RWPE1 (cell line): ENCODE measurements around the gene CRYBA4.

Experiments used
- CTCF ChIA-PET: fragments of 350-600 bp; sonication (Branson Sonifier 250); formaldehyde crosslinking; extraction: SDS; loops from one replicate; lab custom pipeline; 2021; lab: Yijun Ruan, JAX
- POLR2A ChIA-PET: fragments of 400-600 bp; formaldehyde crosslinking; extraction: SDS; loops from one replicate; lab custom pipeline; 2020; ENCODE audit warnings: antibody characterized with exemption; ENCODE audit not compliant: low non-redundant PET; lab: Yijun Ruan, JAX
- DNase-seq: peaks from one replicate; pipeline ENCODE4 v3.0.0; 2012; ENCODE audit warnings: low spot score
- H3K27ac ChIP-seq: fragments of 450-650 bp; 2 replicates; pipeline ENCODE4 v1.5.1; 2017
- CTCF ChIP-seq: fragments of 450-650 bp; conservative IDR thresholded peaks from 2 replicates; pipeline ENCODE4 v1.5.1; 2017; ENCODE audit warnings: low read depth, mild to moderate bottlenecking

The CRYBA4 gene

GRCh38 chr22:26587991-26588613 is 33.7 kb upstream of the CRYBA4 start:
- ChIA-PET POLR2A (no interaction called here), CTCF (no interaction called here)
- no peak overlapping the region for H3K27ac ChIP-seq
- DNase-seq = no peak
- TF ChIP-seq CTCF = no peak

GRCh38 chr22:26588729-26589366 is 32.9 kb upstream of the CRYBA4 start:
- DNase-seq = no peak
- POLR2A ChIA-PET = no interaction called here

GRCh38 chr22:26589367-26589844 is 32.4 kb upstream of the CRYBA4 start:
- ChIA-PET CTCF (no interaction called here), POLR2A (interaction anchor here (0.6 kb wide), 1 partner anchor 8 kb away, joined by 3 read pairs; no protein-coding TSS in a partner anchor)
- no peak for TF ChIP-seq CTCF
- peak overlapping the region; percentile 68 for H3K27ac ChIP-seq
- peak; percentile 13 for DNase-seq

More at GRCh38 chr22:26588729-26589366, 32.9 kb upstream of the CRYBA4 start:
- peak overlapping the region; percentile 68 for H3K27ac ChIP-seq
- TF ChIP-seq CTCF = no peak
- CTCF ChIA-PET = no interaction called here

- peak; percentile 75 for DNase-seq
- CTCF ChIA-PET = no interaction called here
- TF ChIP-seq CTCF = 0 out of 2 replicates have a peak, but pooled peaks have one; percentile 7
- POLR2A ChIA-PET = interaction anchor here (0.6 kb wide), 1 partner anchor 9 kb away, joined by 3 read pairs; no protein-coding TSS in a partner anchor
- peak within 1 kb of the TSS; percentile 68 for H3K27ac ChIP-seq
Measured at GRCh38 chr22:26589845-26590736, 31.7 kb upstream of the CRYBA4 start, which contains the start of gene TPST2. Gene TPST2, minus strand, starts transcription at chr22:26590132. Its CDS starts 48,502 bp downstream, at chr22:26541630.

GRCh38 chr22:26592421-26592891 is 29.3 kb upstream of the CRYBA4 start:
- DNase-seq = peak; percentile 23
- no peak for TF ChIP-seq CTCF
- no peak overlapping the region for H3K27ac ChIP-seq
- ChIA-PET CTCF (no interaction called here), POLR2A (no interaction called here)

GRCh38 chr22:26593763-26594162 is 28.0 kb upstream of the CRYBA4 start:
- ChIA-PET POLR2A (no interaction called here), CTCF (no interaction called here)
- TF ChIP-seq CTCF = no peak
- DNase-seq = no peak
- H3K27ac ChIP-seq = no peak overlapping the region
